Activated CD8-positive, alpha-beta memory T cell treated with anti-CD3 and anti-CD28 coated beads for 24 hours (primary cell): ENCODE data around the gene ATF7IP2.
"Not testable (repeated sequence)": the region's sequence is repeated elsewhere in the genome, so short reads cannot be mapped to it uniquely, and the experiment has no call there.

Experiments
- DNase-seq: peaks from one replicate; pipeline ENCODE4 v3.0.0-alpha.2; 2020

ATF7IP2 gene

GRCh38 chr16:10453159-10453510 is 67.3 kb downstream of the ATF7IP2 start:
- no peak for DNase-seq

- no peak for DNase-seq
Measured at GRCh38 chr16:10465821-10466220, 80.0 kb downstream of the ATF7IP2 start.

GRCh38 chr16:10466313-10466712 is 80.5 kb downstream of the ATF7IP2 start:
- no peak for DNase-seq

GRCh38 chr16:10466861-10467260 is 81.0 kb downstream of the ATF7IP2 start:
- no peak for DNase-seq

- not testable (repeated sequence) for DNase-seq
Measured at GRCh38 chr16:10476636-10477035, 90.8 kb downstream of the ATF7IP2 start.

GRCh38 chr16:10480151-10480550 is 94.3 kb downstream of the ATF7IP2 start:
- DNase-seq = no peak

- DNase-seq = no peak
Measured at GRCh38 chr16:10485159-10485558, 99.3 kb downstream of the ATF7IP2 start.

GRCh38 chr16:10485698-10486382 is 100.0 kb downstream of the ATF7IP2 start:
- DNase-seq = no peak

GRCh38 chr16:10490141-10490540 is 104.3 kb downstream of the ATF7IP2 start:
- DNase-seq = no peak

- DNase-seq = no peak
Measured at GRCh38 chr16:10493276-10493675, 107.4 kb downstream of the ATF7IP2 start.

GRCh38 chr16:10494343-10495030 is 108.6 kb downstream of the ATF7IP2 start:
- DNase-seq = no peak

GRCh38 chr16:10495031-10495345 is 109.1 kb downstream of the ATF7IP2 start:
- DNase-seq = no peak

GRCh38 chr16:10497132-10498101 is 111.6 kb downstream of the ATF7IP2 start:
- DNase-seq = no peak

- no peak for DNase-seq
Measured at GRCh38 chr16:10500582-10500981, 114.7 kb downstream of the ATF7IP2 start.

GRCh38 chr16:10501016-10501607 is 115.3 kb downstream of the ATF7IP2 start:
- DNase-seq = no peak

- no peak for DNase-seq
Measured at GRCh38 chr16:10502776-10503175, 116.9 kb downstream of the ATF7IP2 start.

- DNase-seq = no peak
Measured at GRCh38 chr16:10504404-10504885, 118.6 kb downstream of the ATF7IP2 start.

GRCh38 chr16:10505286-10505685 is 119.4 kb downstream of the ATF7IP2 start:
- DNase-seq = not testable (repeated sequence)

GRCh38 chr16:10509534-10510025 is 123.7 kb downstream of the ATF7IP2 start:
- DNase-seq = peak; percentile 69

- no peak for DNase-seq
Measured at GRCh38 chr16:10510279-10510678, 124.4 kb downstream of the ATF7IP2 start.

- DNase-seq = no peak
Measured at GRCh38 chr16:10511829-10512228, 126.0 kb downstream of the ATF7IP2 start.

GRCh38 chr16:10514369-10515055 is 128.7 kb downstream of the ATF7IP2 start:
- DNase-seq = peak; percentile 65
